Trophoblast cell (in vitro differentiated cells and primary cell): ENCODE data around the gene TRAPPC12.

Source experiments
- DNase-seq, 2 donors: peaks; one replicate each; pipeline ENCODE4 v3.0.0-alpha.2; 2016
- H2AFZ ChIP-seq: 2 replicates; pipeline ENCODE4 v1.6.1; 2013; ENCODE audit warnings: low read length, moderate library complexity, mild to moderate bottlenecking; ENCODE audit not compliant: insufficient read depth, poor library complexity
- H2AK5ac ChIP-seq: 2 replicates; pipeline ENCODE4 v1.6.1; 2013; ENCODE audit warnings: mild to moderate bottlenecking, low read length
- H2BK120ac ChIP-seq: 2 replicates; pipeline ENCODE4 v1.6.1; 2013; ENCODE audit warnings: low read length, mild to moderate bottlenecking, moderate library complexity; ENCODE audit not compliant: insufficient read depth, poor library complexity
- H2BK12ac ChIP-seq: 2 replicates; pipeline ENCODE4 v1.6.1; 2013; ENCODE audit warnings: mild to moderate bottlenecking, low read length, moderate library complexity
- H2BK5ac ChIP-seq: 2 replicates; pipeline ENCODE4 v1.6.1; 2013; ENCODE audit warnings: low read length, low read depth, moderate library complexity, mild to moderate bottlenecking; ENCODE audit not compliant: poor library complexity
- H3K14ac ChIP-seq: 2 replicates; pipeline ENCODE4 v1.6.1; 2013; ENCODE audit warnings: mild to moderate bottlenecking, low read length
- H3K18ac ChIP-seq: 2 replicates; pipeline ENCODE4 v1.6.1; 2013; ENCODE audit warnings: mild to moderate bottlenecking, low read length
- H3K23ac ChIP-seq: 2 replicates; pipeline ENCODE4 v1.6.1; 2013; ENCODE audit warnings: low read length
- H3K27ac ChIP-seq: 2 replicates; pipeline ENCODE4 v1.5.1; 2013; ENCODE audit warnings: low read depth, mild to moderate bottlenecking, inconsistent platforms, low read length, moderate library complexity
- H3K27me3 ChIP-seq: 2 replicates; pipeline ENCODE4 v1.6.1; 2013; ENCODE audit warnings: inconsistent platforms, mild to moderate bottlenecking, low read length, moderate library complexity; ENCODE audit not compliant: insufficient read depth
- H3K36me3 ChIP-seq, 2 experiments: 1 replicate in 1 of 2; 2 replicates in 1 of 2; pipeline ENCODE4 v1.6.1; 2013; ENCODE audit warnings: low read length in 2 of 2, mild to moderate bottlenecking in 2 of 2, moderate library complexity in 1 of 2; ENCODE audit not compliant: insufficient read depth in 2 of 2, control insufficient read depth in 1 of 2
- H3K4ac ChIP-seq: 2 replicates; pipeline ENCODE4 v1.6.1; 2013; ENCODE audit warnings: low read depth, mild to moderate bottlenecking, low read length, moderate library complexity
- H3K4me1 ChIP-seq, 2 experiments: 1 replicate in 1 of 2; 2 replicates in 1 of 2; pipeline ENCODE4 v1.6.1; 2013; ENCODE audit warnings: low read length in 2 of 2, mild to moderate bottlenecking in 2 of 2, moderate library complexity in 1 of 2; ENCODE audit not compliant: insufficient read depth in 2 of 2, control insufficient read depth in 1 of 2
- H3K4me2 ChIP-seq: 2 replicates; pipeline ENCODE4 v1.6.1; 2013; ENCODE audit warnings: inconsistent platforms, mild to moderate bottlenecking, low read length, moderate library complexity
- H3K4me3 ChIP-seq: 2 replicates; pipeline ENCODE4 v1.5.1; 2013; ENCODE audit warnings: mild to moderate bottlenecking, low read depth, low read length, inconsistent platforms
- H3K79me1 ChIP-seq: one replicate; pipeline ENCODE4 v1.6.1; 2013; ENCODE audit warnings: low read length
- H3K79me2 ChIP-seq: 2 replicates; pipeline ENCODE4 v1.6.1; 2013; ENCODE audit warnings: low read length, mild to moderate bottlenecking; ENCODE audit not compliant: control insufficient read depth, insufficient read depth, poor library complexity
- H3K9ac ChIP-seq: 2 replicates; pipeline ENCODE4 v1.6.1; 2013; ENCODE audit warnings: mild to moderate bottlenecking, low read length
- H3K9me3 ChIP-seq: 2 replicates; pipeline ENCODE4 v1.6.1; 2013; ENCODE audit warnings: low read depth, mild to moderate bottlenecking, control low read depth, inconsistent platforms, low read length; ENCODE audit not compliant: insufficient read depth
- H4K12ac ChIP-seq: 2 replicates; pipeline ENCODE4 v1.6.1; 2013; ENCODE audit warnings: low read depth, mild to moderate bottlenecking, low read length, moderate library complexity
- H4K8ac ChIP-seq: 2 replicates; pipeline ENCODE4 v1.6.1; 2013; ENCODE audit warnings: low read depth, mild to moderate bottlenecking, low read length, moderate library complexity
- H4K91ac ChIP-seq: one replicate; pipeline ENCODE4 v1.6.1; 2013; ENCODE audit warnings: low read depth, mild to moderate bottlenecking, low read length, moderate library complexity
- WGBS: extraction: QIAGEN DNeasy Blood & Tissue Kit; methylation state at CpG from one replicate; pipeline ENCODE4 v1.1.7; 2013; ENCODE audit warnings: missing lambda C conversion rate; ENCODE audit not compliant: insufficient read length, insufficient coverage; ENCODE audit errors: extremely low coverage; 5-methylcytosine and 5-hydroxymethylcytosine counted together

Gene TRAPPC12

GRCh38 chr2:3456125-3456524 lies 76.6 kb downstream of the TRAPPC12 start:
- H4K91ac ChIP-seq: no peak overlapping the region
- no peak overlapping the region for H2BK12ac ChIP-seq
- no peaks in the 10 kb centered on the region for H3K79me1 ChIP-seq
- peaks cover 0 to 3% of the 10 kb centered on the region in 2 experiments for H3K4me1 ChIP-seq
- no peak overlapping the region for H2BK5ac ChIP-seq
- no peak overlapping the region for H2BK120ac ChIP-seq
- no peaks in the 10 kb centered on the region for H3K79me2 ChIP-seq
- H3K14ac ChIP-seq: no peak overlapping the region
- H3K27me3 ChIP-seq: no peaks in the 10 kb centered on the region
- no peak overlapping the region for H4K8ac ChIP-seq
- no peak overlapping the region for H3K27ac ChIP-seq
- no peaks in the 10 kb centered on the region for H3K9me3 ChIP-seq
- H3K4ac ChIP-seq: no peak overlapping the region
- H3K4me3 ChIP-seq: no peak overlapping the region
- H3K4me2 ChIP-seq: no peak overlapping the region
- H3K18ac ChIP-seq: no peak overlapping the region
- H3K36me3 ChIP-seq: peaks cover 22 to 28% of the 10 kb centered on the region in 2 experiments
- no CpG with 5 or more reads among the region's 14 CpGs for WGBS
- no peak overlapping the region for H4K12ac ChIP-seq
- H2AFZ ChIP-seq: no peak overlapping the region
- no peak overlapping the region for H2AK5ac ChIP-seq
- H3K23ac ChIP-seq: no peak overlapping the region
- no peak for DNase-seq
- H3K9ac ChIP-seq: no peak overlapping the region

DNA sequence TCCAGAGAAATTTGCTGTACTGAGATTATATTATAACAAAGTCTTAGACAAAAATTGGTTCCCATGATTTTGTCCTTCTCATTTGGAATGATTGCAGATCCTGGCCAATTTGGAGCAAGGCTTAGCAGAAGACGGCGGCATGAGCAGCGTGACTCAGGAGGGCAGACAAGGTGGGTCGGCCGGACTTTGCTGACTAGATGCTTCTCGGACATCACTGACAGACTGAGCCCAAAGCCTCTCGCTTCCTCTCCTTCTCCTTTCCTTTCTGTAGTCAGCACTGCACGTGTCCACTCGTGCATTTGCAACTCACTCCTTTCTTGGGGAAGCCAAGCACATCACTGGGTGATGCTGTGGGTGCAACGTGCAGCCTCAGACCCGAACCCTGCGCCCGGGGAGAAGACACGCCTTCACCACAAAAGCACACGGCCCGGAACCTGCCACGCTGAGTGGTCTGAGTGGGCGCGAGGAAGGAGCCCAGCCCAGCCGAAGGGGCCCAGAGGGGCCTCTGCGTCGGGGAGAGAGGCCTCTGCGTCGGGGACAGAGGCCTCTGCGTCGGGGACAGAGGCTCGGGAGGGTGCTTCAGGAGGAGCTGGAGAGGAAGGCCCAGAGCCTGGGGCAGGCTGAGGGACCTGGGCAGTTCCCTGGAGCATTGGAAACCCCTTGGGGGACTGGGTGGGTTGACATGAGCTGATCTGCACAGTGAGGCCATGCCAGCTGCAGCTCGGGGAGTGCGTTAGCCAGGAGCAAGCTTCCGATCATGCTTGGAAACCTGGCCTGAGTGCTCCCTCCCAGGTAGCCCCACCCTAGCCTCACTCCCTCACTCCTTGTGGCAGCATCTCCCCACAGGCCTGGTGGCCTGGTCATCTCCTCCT lies 78.3 kb downstream of the TRAPPC12 start:
- Histone ChIP-seq H4K91ac (no peak overlapping the region), H3K23ac (no peak overlapping the region), H3K14ac (no peak overlapping the region), H3K4me2 (no peak overlapping the region), H2BK12ac (no peak overlapping the region), H4K8ac (no peak overlapping the region), H3K9ac (no peak overlapping the region), H3K79me1 (no peaks in the 10 kb centered on the region), H2BK5ac (no peak overlapping the region), H3K79me2 (no peaks in the 10 kb centered on the region), H3K27ac (no peak overlapping the region), H3K9me3 (no peaks in the 10 kb centered on the region), H2AFZ (no peak overlapping the region), H3K4me3 (no peak overlapping the region), H2BK120ac (no peak overlapping the region), H3K36me3 (peaks cover 22 to 24% of the 10 kb centered on the region in 2 experiments), H3K4me1 (peaks cover 0 to 3% of the 10 kb centered on the region in 2 experiments), H4K12ac (no peak overlapping the region), H3K27me3 (no peaks in the 10 kb centered on the region), H3K4ac (no peak overlapping the region), H3K18ac (no peak overlapping the region), H2AK5ac (no peak overlapping the region)
- no CpG with 5 or more reads among the region's 30 CpGs for WGBS
- no peak for DNase-seq

- Histone ChIP-seq H4K91ac (no peak overlapping the region), H2AK5ac (no peak overlapping the region), H2BK12ac (no peak overlapping the region), H3K9me3 (no peaks in the 10 kb centered on the region), H3K9ac (no peak overlapping the region), H3K4ac (no peak overlapping the region), H3K4me2 (no peak overlapping the region), H3K23ac (no peak overlapping the region), H3K4me3 (no peak overlapping the region), H3K79me1 (no peaks in the 10 kb centered on the region), H2AFZ (no peak overlapping the region), H3K14ac (no peak overlapping the region), H2BK120ac (no peak overlapping the region), H4K8ac (no peak overlapping the region), H2BK5ac (no peak overlapping the region), H4K12ac (no peak overlapping the region), H3K4me1 (no peaks in the 10 kb centered on the region), H3K18ac (no peak overlapping the region), H3K27ac (no peak overlapping the region), H3K27me3 (no peaks in the 10 kb centered on the region), H3K36me3 (peaks cover 19 to 23% of the 10 kb centered on the region in 2 experiments), H3K79me2 (no peaks in the 10 kb centered on the region)
- no CpG with 5 or more reads among the region's 10 CpGs for WGBS
- no peak for DNase-seq
These were observed 79.1 kb downstream of the TRAPPC12 start for GRCh38 chr2:3458396-3459184.

- no peak overlapping the region for H4K12ac ChIP-seq
- no peaks in the 10 kb centered on the region for H3K9me3 ChIP-seq
- H3K14ac ChIP-seq: no peak overlapping the region
- H2BK12ac ChIP-seq: no peak overlapping the region
- H3K4ac ChIP-seq: no peak overlapping the region
- H2BK120ac ChIP-seq: no peak overlapping the region
- no peak overlapping the region for H2BK5ac ChIP-seq
- H4K91ac ChIP-seq: no peak overlapping the region
- no peak overlapping the region for H3K27ac ChIP-seq
- no peak overlapping the region for H3K4me2 ChIP-seq
- H3K23ac ChIP-seq: no peak overlapping the region
- H2AFZ ChIP-seq: no peak overlapping the region
- DNase-seq: no peak
- no CpG with 5 or more reads among the region's 25 CpGs for WGBS
- H3K9ac ChIP-seq: no peak overlapping the region
- H3K79me2 ChIP-seq: no peaks in the 10 kb centered on the region
- peaks cover 23 to 24% of the 10 kb centered on the region in 2 experiments for H3K36me3 ChIP-seq
- H2AK5ac ChIP-seq: no peak overlapping the region
- no peaks in the 10 kb centered on the region for H3K27me3 ChIP-seq
- no peak overlapping the region for H4K8ac ChIP-seq
- H3K18ac ChIP-seq: no peak overlapping the region
- H3K4me1 ChIP-seq: no peaks in the 10 kb centered on the region
- no peak overlapping the region for H3K4me3 ChIP-seq
- no peaks in the 10 kb centered on the region for H3K79me1 ChIP-seq
These were observed 79.9 kb downstream of the TRAPPC12 start for GRCh38 chr2:3459185-3460015.
